H1 (cell line): ENCODE measurements around the gene PRKCSH.

Source experiments
- EGR1 ChIP-seq: IDR thresholded peaks from 2 replicates; pipeline ENCODE4 v1.6.1; 2011; ENCODE audit warnings: low read depth, low read length, borderline replicate concordance
- JUN ChIP-seq: IDR thresholded peaks from 2 replicates; pipeline ENCODE4 v1.6.1; 2011; ENCODE audit warnings: low read depth, mild to moderate bottlenecking, improper control_type of control experiment, low read length
- RAD21 ChIP-seq, 2 experiments: IDR thresholded peaks in 1 of 2; conservative IDR thresholded peaks in 1 of 2; 2 replicates each; pipeline ENCODE4 v1.6.1; 2011; ENCODE audit warnings: low read depth in 2 of 2, low read length in 2 of 2, improper control_type of control experiment in 1 of 2, inconsistent platforms in 1 of 2, mild to moderate bottlenecking in 1 of 2, moderate library complexity in 1 of 2
- SIN3A ChIP-seq, 2 experiments: IDR thresholded peaks in 1 of 2; conservative IDR thresholded peaks in 1 of 2; 2 replicates each; pipeline ENCODE4 v1.6.1; 2011 to 2012; ENCODE audit warnings: low read length in 2 of 2, improper control_type of control experiment in 1 of 2, low read depth in 1 of 2, mild to moderate bottlenecking in 1 of 2
- SRF ChIP-seq: IDR thresholded peaks from 2 replicates; pipeline ENCODE4 v1.6.1; 2011; ENCODE audit warnings: mild to moderate bottlenecking, low read depth, low read length, moderate library complexity

DNA sequence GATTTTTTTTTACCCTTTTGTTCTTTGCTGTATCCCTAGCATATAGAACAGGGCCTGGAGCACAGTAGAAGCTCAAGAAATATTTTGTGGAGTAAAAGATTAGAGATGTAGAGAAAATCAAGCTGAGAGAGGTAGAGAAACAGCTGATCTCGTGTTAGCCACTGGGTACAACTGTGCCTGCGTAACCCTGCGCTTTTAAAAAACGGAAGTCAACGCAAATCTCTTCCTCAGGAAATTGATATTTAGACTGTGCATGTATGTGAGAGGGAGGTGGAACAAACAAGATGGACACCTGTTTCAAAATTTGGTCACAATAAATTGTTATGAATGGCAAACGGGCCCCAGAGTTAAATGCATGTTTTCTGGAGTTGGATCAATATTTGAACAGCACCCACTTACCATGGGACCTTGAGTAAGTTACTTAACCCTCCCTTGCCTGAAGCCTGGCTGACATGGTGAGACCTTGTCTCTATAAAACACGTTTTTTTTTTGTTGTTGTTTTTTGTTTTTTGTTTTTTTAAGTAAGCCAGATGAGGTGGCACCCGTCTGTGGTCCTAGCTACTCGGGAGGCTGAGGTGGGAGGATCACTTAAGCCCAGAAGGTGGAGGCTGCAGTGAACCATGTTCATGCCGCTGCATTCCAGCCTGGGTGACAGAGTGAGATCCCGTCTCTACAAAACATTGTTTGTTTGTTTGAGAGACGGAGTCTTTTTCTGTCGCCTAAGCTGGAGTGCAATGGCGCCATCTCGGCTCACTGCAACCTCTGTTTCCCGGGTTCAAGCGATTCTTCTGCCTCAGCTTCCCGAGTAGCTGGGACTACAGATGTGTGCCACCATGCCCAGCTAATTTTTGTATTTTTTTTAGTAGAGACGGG is 48.0 kb upstream of the PRKCSH start:
- no peak for TF ChIP-seq EGR1
- no peak for TF ChIP-seq SRF
- TF ChIP-seq JUN: no peak
- no peak for TF ChIP-seq SIN3A (conservative IDR thresholded peaks at IDR 0.05 in 1 of 2, IDR thresholded peaks at IDR 0.05 in 1 of 2; ENCODE audit: low read depth in 1 of 2, low read length in 2 of 2)
- TF ChIP-seq RAD21 (IDR thresholded peaks at IDR 0.05 in 1 of 2, conservative IDR thresholded peaks at IDR 0.05 in 1 of 2; ENCODE audit: low read depth in 2 of 2, low read length in 2 of 2): no peak
